GM12878 (cell line): Measurements from ENCODE around the gene CAMK2A. TPM values are rescaled to one million over a fixed set of nuclear protein-coding genes. Genes with fewer than 3 reads are reported as not detected.

Experiments
- JUND ChIP-seq: IDR thresholded peaks from 2 replicates; pipeline ENCODE4 v1.6.1; 2012; ENCODE audit warnings: low read depth, mild to moderate bottlenecking, low read length, improper control_type of control experiment, moderate library complexity
- LARP7 ChIP-seq: fragments of 450-650 bp; IDR thresholded peaks from 2 replicates; pipeline ENCODE4 v1.6.1; 2017; ENCODE audit warnings: mild to moderate bottlenecking
- SPI1 ChIP-seq: IDR thresholded peaks from 2 replicates; pipeline ENCODE4 v1.6.1; 2011; ENCODE audit warnings: low read depth, mild to moderate bottlenecking, low read length, moderate library complexity, borderline replicate concordance; ENCODE audit not compliant: insufficient read depth
- STAT3 ChIP-seq: IDR thresholded peaks from 2 replicates; pipeline ENCODE4 v1.6.1; 2011; ENCODE audit warnings: low read depth, low read length, improper control_type of control experiment
- TARDBP ChIP-seq: IDR thresholded peaks from 2 replicates; pipeline ENCODE4 v1.6.1; 2016; ENCODE audit warnings: borderline replicate concordance
- polyA plus RNA-seq, 11 experiments: library from polyadenylated mRNA; depleted of rRNA in 4 of 11; unstranded in 6 of 11; stranded (reverse) in 5 of 11; fragments of >200 nt; fragmentation: Nextera tagmentation in 4 of 11; fragmentation: Illumina TruSeq in 1 of 11; extraction: Ambion mirVana in 4 of 11; extraction: Trizol in 1 of 11; gene quantifications; 1 replicate in 1 of 11; 2 replicates in 10 of 11; pipeline versions ENCODE4 v1.2.1 to v1.2.3, GENCODE V29; 2011 to 2016; ENCODE audit warnings: inconsistent platforms in 2 of 11, missing spikeins in 2 of 11, low read depth in 1 of 11
- total RNA-seq, 4 experiments: library from RNA; depleted of rRNA in 3 of 4; stranded (reverse); fragments of >200 nt in 3 of 4; fragmentation: Illumina TruSeq in 1 of 4; extraction: Trizol in 1 of 4; gene quantifications; 2 replicates each; pipeline versions ENCODE4 v1.2.1 to v1.2.3, GENCODE V29; 2013 to 2021
- TF ChIP-seq, protein P1 (sequence below): IDR thresholded peaks from 2 replicates; pipeline ENCODE4 v1.6.1; 2011; ENCODE audit warnings: mild to moderate bottlenecking, low read depth, low read length, moderate library complexity; ENCODE audit not compliant: insufficient replicate concordance
- TF ChIP-seq, protein P2 (sequence below): fragments of 450-650 bp; IDR thresholded peaks from 2 replicates; pipeline ENCODE4 v1.6.1; 2016; ENCODE audit warnings: mild to moderate bottlenecking, moderate library complexity, borderline replicate concordance

CAMK2A gene
- total and polyA plus RNA-seq, 10 of the 15 experiments (the other 5 are each of a cell fraction or from before 2014, with no cell fraction given), result 0.11 TPM; not detected in 9

DNA sequence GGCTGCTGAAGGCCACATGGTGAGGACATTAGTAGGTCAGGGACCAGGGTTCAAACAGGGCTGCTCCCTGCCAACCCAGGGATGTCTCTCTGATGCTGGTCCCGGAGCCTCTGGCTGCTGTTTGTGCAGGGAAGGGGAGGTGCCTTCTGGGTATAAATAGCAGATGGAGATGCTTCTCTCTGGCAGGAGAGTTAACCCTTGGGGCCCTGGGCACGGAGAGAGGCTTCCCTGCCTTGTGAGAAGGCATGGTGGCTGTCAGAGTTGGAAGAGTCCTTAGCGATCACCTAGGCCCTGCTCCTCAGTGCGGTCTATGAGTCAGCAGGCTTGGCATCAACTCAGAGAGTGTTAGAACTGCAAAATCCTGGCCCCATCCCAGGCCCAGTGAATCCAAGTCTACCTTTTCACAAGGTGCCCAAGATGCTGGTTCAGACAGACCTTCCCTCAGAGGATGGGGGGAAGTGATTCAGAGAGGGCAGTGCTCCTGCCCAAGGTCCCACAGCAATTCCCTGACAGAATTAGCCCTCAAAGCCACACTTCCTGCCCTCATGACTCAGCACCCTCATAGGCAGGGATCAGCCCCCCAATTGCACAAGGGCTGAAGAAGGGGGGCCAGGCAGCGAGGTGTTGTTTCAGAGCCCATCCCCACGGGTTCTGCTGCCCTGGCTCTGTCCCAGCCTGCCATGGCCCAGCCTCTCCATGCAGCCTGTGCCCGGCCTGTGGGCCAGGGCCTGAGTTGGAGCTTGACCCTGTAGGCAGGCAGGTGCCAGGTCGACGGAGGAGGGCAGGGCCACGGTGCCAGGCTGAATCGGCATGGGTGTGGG lies 25.6 kb downstream of the CAMK2A start (continued):
- TF ChIP-seq, protein P1, sequence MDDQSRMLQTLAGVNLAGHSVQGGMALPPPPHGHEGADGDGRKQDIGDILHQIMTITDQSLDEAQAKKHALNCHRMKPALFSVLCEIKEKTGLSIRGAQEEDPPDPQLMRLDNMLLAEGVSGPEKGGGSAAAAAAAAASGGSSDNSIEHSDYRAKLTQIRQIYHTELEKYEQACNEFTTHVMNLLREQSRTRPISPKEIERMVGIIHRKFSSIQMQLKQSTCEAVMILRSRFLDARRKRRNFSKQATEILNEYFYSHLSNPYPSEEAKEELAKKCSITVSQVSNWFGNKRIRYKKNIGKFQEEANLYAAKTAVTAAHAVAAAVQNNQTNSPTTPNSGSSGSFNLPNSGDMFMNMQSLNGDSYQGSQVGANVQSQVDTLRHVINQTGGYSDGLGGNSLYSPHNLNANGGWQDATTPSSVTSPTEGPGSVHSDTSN, result no peak
- TF ChIP-seq LARP7 (no peak), SPI1 (no peak), STAT3 (no peak), JUND (no peak), TARDBP (no peak)
- TF ChIP-seq, protein P2, sequence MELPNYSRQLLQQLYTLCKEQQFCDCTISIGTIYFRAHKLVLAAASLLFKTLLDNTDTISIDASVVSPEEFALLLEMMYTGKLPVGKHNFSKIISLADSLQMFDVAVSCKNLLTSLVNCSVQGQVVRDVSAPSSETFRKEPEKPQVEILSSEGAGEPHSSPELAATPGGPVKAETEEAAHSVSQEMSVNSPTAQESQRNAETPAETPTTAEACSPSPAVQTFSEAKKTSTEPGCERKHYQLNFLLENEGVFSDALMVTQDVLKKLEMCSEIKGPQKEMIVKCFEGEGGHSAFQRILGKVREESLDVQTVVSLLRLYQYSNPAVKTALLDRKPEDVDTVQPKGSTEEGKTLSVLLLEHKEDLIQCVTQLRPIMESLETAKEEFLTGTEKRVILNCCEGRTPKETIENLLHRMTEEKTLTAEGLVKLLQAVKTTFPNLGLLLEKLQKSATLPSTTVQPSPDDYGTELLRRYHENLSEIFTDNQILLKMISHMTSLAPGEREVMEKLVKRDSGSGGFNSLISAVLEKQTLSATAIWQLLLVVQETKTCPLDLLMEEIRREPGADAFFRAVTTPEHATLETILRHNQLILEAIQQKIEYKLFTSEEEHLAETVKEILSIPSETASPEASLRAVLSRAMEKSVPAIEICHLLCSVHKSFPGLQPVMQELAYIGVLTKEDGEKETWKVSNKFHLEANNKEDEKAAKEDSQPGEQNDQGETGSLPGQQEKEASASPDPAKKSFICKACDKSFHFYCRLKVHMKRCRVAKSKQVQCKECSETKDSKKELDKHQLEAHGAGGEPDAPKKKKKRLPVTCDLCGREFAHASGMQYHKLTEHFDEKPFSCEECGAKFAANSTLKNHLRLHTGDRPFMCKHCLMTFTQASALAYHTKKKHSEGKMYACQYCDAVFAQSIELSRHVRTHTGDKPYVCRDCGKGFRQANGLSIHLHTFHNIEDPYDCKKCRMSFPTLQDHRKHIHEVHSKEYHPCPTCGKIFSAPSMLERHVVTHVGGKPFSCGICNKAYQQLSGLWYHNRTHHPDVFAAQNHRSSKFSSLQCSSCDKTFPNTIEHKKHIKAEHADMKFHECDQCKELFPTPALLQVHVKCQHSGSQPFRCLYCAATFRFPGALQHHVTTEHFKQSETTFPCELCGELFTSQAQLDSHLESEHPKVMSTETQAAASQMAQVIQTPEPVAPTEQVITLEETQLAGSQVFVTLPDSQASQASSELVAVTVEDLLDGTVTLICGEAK, result no peak
